GM18951 (cell line): ENCODE measurements around the gene TAS2R19.

Source experiments
- POLR2A ChIP-seq: IDR thresholded peaks from 4 replicates; pipeline ENCODE4 v1.6.1; 2011; ENCODE audit warnings: mild to moderate bottlenecking; ENCODE audit not compliant: insufficient read length, insufficient read depth; ENCODE audit errors: extremely low read depth
- in situ Hi-C: fragments of 300-500 bp; cut with MboI; formaldehyde crosslinking; loops from one replicate; pipeline ENCODE4 v1.12.0; 2022; ENCODE audit warnings: low sequenced_read_pairs, mixed read lengths, inconsistent platforms; ENCODE audit not compliant: unreplicated experiment

The TAS2R19 gene

GRCh38 chr12:11031307-11031706 lies 8.9 kb upstream of the TAS2R19 start, which contains the start of gene TAS2R31:
Gene TAS2R31, minus strand, starts transcription at chr12:11031407. Its CDS starts 72 bp downstream, at chr12:11031335.
- in situ Hi-C loops: no loop called here
- TF ChIP-seq POLR2A: no peak

DNA sequence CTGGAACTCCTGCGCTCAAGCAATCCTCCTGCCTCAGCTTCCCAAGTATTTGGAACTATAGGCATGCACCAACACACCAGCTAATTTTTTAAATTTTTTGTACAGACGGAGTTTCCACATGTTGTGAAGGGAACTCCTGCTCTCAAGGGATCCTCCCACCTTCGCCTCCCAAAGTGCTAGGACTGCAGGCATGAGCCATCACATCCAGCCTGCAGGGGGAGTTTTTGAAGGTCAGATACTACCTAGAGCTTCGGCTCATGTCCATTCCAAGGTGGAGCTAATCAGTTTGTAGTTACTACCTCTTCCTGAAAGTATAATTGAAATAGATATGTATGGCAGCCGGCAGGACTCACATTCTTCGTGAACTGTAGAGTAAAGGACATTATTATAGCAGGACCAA lies 3.7 kb upstream of the TAS2R19 start:
- TF ChIP-seq POLR2A: no peak
- in situ Hi-C loops: no loop called here

DNA sequence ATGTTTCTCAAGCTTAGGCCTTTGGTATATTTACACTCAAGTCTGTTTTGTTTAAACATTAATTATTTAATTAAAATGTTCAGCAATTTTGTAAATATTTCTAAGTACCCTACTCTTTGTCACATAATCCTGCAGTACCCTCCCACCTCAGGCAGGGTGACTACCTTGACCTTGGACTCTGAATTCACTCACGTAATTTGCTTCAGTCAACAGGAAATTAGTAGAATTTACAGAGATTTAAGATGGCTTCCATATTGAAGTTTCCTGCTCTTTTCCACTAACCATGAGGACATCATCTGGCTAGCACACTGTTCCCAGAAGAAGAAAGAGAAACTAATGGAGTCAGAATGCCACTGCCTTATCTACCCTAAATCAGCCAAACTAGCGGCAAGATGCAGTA lies 967 bp upstream of the TAS2R19 start:
- TF ChIP-seq POLR2A: no peak
- in situ Hi-C loops: no loop called here

GRCh38 chr12:11016937-11017336 lies 5.5 kb downstream of the TAS2R19 start:
- in situ Hi-C loops: loop anchor here (5.0 kb wide), 1 partner anchor 55 kb away; no protein-coding TSS in a partner anchor

GRCh38 chr12:11015775-11016430 lies 6.5 kb downstream of the TAS2R19 start:
- no peak for TF ChIP-seq POLR2A
- in situ Hi-C loops: loop anchor here (5.0 kb wide), 1 partner anchor 56 kb away; no protein-coding TSS in a partner anchor

More at GRCh38 chr12:11016937-11017336, 5.5 kb downstream of the TAS2R19 start:
- no peak for TF ChIP-seq POLR2A

GRCh38 chr12:11014234-11014633 lies 8.2 kb downstream of the TAS2R19 start:
- in situ Hi-C loops: no loop called here
- TF ChIP-seq POLR2A: no peak

- TF ChIP-seq POLR2A: no peak
- in situ Hi-C loops: no loop called here
Observed at GRCh38 chr12:11007608-11008007, 14.8 kb downstream of the TAS2R19 start.

GRCh38 chr12:10998204-10998603 lies 24.2 kb downstream of the TAS2R19 start, which contains the start of gene TAS2R20:
Gene TAS2R20, minus strand, starts transcription at chr12:10998304. Its CDS starts 429 bp downstream, at chr12:10997875.
- no peak for TF ChIP-seq POLR2A
- in situ Hi-C loops: no loop called here

DNA sequence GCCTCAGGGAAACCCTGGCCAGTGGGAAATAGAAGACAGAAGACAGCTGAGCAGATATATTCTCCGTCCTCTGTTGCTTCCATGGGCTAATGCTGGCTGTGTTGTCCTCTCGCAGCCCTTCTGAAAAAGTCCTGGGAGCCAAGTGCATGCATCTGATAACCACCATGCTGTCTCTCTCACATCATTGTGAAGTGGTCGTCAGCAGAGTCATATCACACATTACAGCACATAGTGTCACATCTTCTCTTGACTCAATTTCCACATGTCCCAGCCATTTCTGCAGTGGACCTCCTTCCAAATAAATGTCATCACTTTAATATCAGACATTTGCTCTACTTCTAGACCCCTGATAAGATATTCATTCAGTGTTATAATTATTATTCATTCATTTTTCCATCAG lies 28.1 kb downstream of the TAS2R19 start:
- TF ChIP-seq POLR2A: no peak
- in situ Hi-C loops: no loop called here

DNA sequence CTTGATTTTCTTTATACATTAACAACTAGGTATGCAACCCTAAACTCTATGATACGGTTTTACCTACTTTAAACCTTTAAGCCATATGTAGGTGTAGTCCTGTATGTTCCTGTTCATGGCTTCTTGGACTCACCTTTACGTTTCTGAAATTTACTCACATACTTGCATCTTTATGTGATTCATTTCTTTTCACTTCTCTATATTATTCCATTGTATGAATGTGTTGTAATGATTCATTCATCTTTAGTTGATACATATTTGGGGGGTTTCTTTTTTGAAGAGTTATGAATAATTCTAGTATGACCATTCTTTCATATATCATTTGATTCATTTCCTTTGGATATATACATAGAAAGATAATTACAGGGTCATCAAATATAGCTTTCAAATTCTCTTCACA lies 33.3 kb downstream of the TAS2R19 start:
- in situ Hi-C loops: no loop called here
- TF ChIP-seq POLR2A: no peak

DNA sequence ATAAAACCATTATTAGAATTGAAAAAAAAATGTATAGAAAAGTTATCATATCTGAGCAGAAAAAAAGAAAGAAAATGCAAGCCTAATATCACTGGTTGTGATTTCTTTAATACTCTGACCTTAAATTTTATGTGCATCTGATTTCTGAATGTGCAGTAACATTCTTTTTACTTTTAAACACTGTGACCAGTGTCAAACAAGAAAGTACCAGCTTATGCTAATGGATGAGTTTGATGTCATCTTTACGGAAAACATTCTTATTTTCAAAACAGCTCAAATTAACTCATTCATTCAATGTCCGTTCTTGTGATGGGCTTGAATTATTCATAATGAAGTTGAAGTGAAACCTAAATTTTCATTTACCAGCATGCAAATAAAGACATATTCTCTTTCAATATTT lies 35.6 kb downstream of the TAS2R19 start, which contains the start of gene TAS2R50:
Gene TAS2R50 (minus strand): TSS at position 101 of the 400 bp plus-strand sequence. CDS start 52 bp downstream, at position 49.
- TF ChIP-seq POLR2A: no peak
- in situ Hi-C loops: no loop called here

DNA sequence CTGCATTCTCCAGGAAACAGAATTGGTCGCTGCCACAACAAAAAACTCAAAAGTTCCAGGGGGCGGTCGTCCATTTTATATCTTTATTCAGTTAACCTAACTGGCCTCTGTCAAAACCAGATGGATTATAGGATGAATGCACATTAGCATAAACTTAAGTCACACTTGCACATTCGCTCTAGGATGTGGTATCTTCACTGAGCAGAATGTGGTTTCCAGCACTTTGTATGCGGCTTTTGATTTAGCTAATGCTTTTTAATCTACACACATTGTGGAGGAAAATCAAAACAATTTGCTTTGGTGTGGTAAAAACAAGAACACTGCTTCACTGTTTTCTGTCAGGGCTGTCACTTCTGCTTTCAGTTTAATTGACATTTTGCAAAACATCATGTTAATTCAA lies 40.2 kb downstream of the TAS2R19 start:
- TF ChIP-seq POLR2A: no peak
- in situ Hi-C loops: no loop called here

- TF ChIP-seq POLR2A: no peak
- in situ Hi-C loops: no loop called here
Observed at GRCh38 chr12:10974965-10975364, 47.5 kb downstream of the TAS2R19 start.
